Loucy (cell line): ENCODE data around the gene NRG3.

Experiments used
- H2AFZ ChIP-seq: fragments of 200-600 bp; sonication (generic); 2 replicates; pipeline ENCODE4 v1.6.0; 2016; ENCODE audit warnings: antibody characterized with exemption, mild to moderate bottlenecking, low read length, moderate library complexity
- H3F3A ChIP-seq: fragments of 200-600 bp; 2 replicates; pipeline ENCODE4 v1.6.0; 2016; ENCODE audit warnings: antibody characterized with exemption, low read depth, mild to moderate bottlenecking
- H3K27me3 ChIP-seq: fragments of 200-600 bp; sonication (generic); 2 replicates; pipeline ENCODE4 v1.6.1; 2014; ENCODE audit warnings: low read length, mild to moderate bottlenecking; ENCODE audit not compliant: insufficient read depth, poor library complexity, severe bottlenecking
- H3K36me3 ChIP-seq: fragments of 200-600 bp; sonication (generic); 2 replicates; pipeline ENCODE4 v1.6.1; 2016; ENCODE audit warnings: low read length; ENCODE audit not compliant: insufficient read depth
- H3K4me1 ChIP-seq: fragments of 200-600 bp; sonication (generic); 2 replicates; pipeline ENCODE4 v1.5.1; 2014; ENCODE audit warnings: low read length, mild to moderate bottlenecking; ENCODE audit not compliant: insufficient read depth, poor library complexity, severe bottlenecking
- H3K4me2 ChIP-seq: fragments of 200-600 bp; sonication (generic); 2 replicates; pipeline ENCODE4 v1.6.0; 2014; ENCODE audit warnings: antibody characterized with exemption, low read length, low read depth, mild to moderate bottlenecking; ENCODE audit not compliant: poor library complexity, severe bottlenecking
- H3K4me3 ChIP-seq: fragments of 200-600 bp; sonication (generic); 2 replicates; pipeline ENCODE4 v1.5.1; 2014; ENCODE audit warnings: low read length, mild to moderate bottlenecking, mixed read lengths; ENCODE audit not compliant: poor library complexity, severe bottlenecking
- H3K79me2 ChIP-seq: fragments of 200-600 bp; sonication (generic); 2 replicates; pipeline ENCODE4 v1.6.1; 2014; ENCODE audit warnings: low read length; ENCODE audit not compliant: insufficient read depth
- H3K9ac ChIP-seq: fragments of 200-600 bp; sonication (generic); 2 replicates; pipeline ENCODE4 v1.6.0; 2014; ENCODE audit warnings: mild to moderate bottlenecking, low read depth, low read length, moderate library complexity; ENCODE audit not compliant: poor library complexity, severe bottlenecking
- H3K9me2 ChIP-seq: fragments of 200-600 bp; sonication (generic); replicated peaks from 2 replicates; pipeline ENCODE4 v1.6.1; 2016; ENCODE audit warnings: low read depth, low read length, mixed read lengths
- H3K9me3 ChIP-seq: fragments of 200-600 bp; sonication (generic); 2 replicates; pipeline ENCODE4 v1.6.1; 2014; ENCODE audit warnings: mild to moderate bottlenecking, antibody characterized with exemption, low read length, low read depth; ENCODE audit not compliant: insufficient read depth
- H4K20me1 ChIP-seq: fragments of 200-600 bp; sonication (generic); 2 replicates; pipeline ENCODE4 v1.6.0; 2014; ENCODE audit warnings: antibody characterized with exemption, low read length, mild to moderate bottlenecking; ENCODE audit not compliant: insufficient read depth, poor library complexity, severe bottlenecking
- CTCF ChIP-seq: fragments of 200-600 bp; sonication (generic); conservative IDR thresholded peaks from 2 replicates; pipeline ENCODE4 v1.5.1; 2014; ENCODE audit warnings: mild to moderate bottlenecking, antibody characterized with exemption, low read length
- EZH2phosphoT487 ChIP-seq: fragments of 200-600 bp; IDR thresholded peaks from 2 replicates; pipeline ENCODE4 v1.6.1; 2018; ENCODE audit warnings: antibody characterized with exemption, mild to moderate bottlenecking, moderate library complexity, borderline replicate concordance

The NRG3 gene

DNA sequence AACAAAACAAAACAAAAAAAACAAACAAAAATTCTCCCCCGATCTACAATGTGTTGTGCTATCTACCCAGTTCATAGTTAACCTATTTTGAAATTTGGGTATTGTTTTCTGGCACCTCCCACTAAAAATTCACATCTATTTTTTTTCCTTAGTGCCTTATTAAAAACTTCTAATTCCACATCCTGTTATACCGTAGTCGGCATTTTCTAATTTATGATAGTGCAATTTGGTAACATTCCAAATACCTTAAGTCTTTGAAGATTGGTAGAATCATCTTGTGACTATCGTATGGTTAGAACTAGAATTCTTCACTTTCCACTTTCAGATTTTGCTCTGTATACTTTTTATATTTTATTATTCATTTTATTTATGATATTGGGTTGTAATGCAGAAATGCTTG lies 4.5 kb upstream of the NRG3 start:
- Histone ChIP-seq H3K9ac (no peak overlapping the region), H3K4me2 (no peak overlapping the region), H2AFZ (no peak overlapping the region), H3K79me2 (no peaks in the 10 kb centered on the region), H3K4me1 (no peaks in the 10 kb centered on the region), H3F3A (no peaks in the 10 kb centered on the region), H3K9me3 (no peaks in the 10 kb centered on the region), H3K36me3 (no peaks in the 10 kb centered on the region), H3K27me3 (no peaks in the 10 kb centered on the region), H4K20me1 (no peaks in the 10 kb centered on the region), H3K9me2 (no peaks in the 10 kb centered on the region), H3K4me3 (no peak overlapping the region)
- no peak for TF ChIP-seq CTCF
- TF ChIP-seq EZH2phosphoT487 = no peak

DNA sequence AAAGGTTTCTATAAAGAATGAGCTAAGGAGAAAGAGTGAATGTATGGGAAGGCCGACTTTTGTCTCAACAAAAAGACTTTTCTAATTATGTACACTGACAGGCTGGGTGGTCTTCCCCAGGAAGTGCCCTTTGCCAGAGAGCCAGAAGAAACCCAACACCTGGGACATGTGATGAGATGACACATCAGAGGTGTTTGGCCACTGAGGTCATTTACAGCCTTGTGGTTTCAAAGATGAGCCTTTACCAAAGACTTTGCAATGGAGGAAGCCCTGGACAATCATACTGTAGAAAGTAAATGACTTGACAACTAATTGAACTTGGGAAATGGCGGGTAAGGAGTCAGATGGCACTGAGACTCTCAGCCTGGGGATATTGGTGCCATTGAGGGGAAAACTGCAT lies 3.4 kb upstream of the NRG3 start:
- no peaks in the 10 kb centered on the region for H3K9me2 ChIP-seq
- no peaks in the 10 kb centered on the region for H3K27me3 ChIP-seq
- no peak overlapping the region for H3K4me2 ChIP-seq
- no peaks in the 10 kb centered on the region for H3K36me3 ChIP-seq
- H3F3A ChIP-seq = no peaks in the 10 kb centered on the region
- no peak overlapping the region for H3K4me3 ChIP-seq
- H2AFZ ChIP-seq = no peak overlapping the region
- no peaks in the 10 kb centered on the region for H3K79me2 ChIP-seq
- H3K4me1 ChIP-seq = no peaks in the 10 kb centered on the region
- no peaks in the 10 kb centered on the region for H3K9me3 ChIP-seq
- H3K9ac ChIP-seq = no peak overlapping the region
- TF ChIP-seq EZH2phosphoT487 = no peak
- no peak for TF ChIP-seq CTCF
- no peaks in the 10 kb centered on the region for H4K20me1 ChIP-seq

DNA sequence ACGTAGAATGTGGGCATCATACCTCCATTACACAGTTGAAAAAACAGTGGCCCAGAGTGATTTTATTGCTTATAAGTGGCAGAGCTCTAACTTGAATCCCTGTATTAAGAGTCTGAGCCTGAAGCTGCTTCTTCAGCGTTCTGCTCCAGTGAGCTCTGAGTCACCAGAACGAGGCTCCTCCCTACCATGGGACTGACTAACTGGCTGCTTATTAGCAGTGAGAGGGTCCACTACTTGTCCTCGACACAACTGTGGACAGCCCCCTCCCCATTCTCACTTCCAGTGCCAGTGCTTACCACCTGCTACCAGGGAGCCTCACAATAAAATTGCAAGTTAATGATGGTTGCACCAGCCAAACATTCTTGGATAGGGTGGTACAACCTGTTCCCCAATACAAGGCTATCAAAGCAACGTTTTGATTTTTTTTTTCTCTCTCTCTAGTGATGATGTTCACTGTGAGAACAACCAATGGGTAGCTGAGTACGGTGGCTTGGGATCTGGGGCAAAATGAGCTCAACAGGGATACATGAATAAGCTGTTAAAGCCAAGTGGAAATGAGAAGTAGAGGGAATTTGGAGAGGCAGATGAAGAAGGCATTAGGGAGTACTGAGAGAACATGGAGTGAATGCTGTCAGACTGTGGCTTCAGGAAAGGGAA lies 2.7 kb upstream of the NRG3 start:
- no peaks in the 10 kb centered on the region for H3K9me2 ChIP-seq
- no peaks in the 10 kb centered on the region for H3K79me2 ChIP-seq
- H3K9me3 ChIP-seq = no peaks in the 10 kb centered on the region
- H2AFZ ChIP-seq = no peak overlapping the region
- no peaks in the 10 kb centered on the region for H3F3A ChIP-seq
- no peaks in the 10 kb centered on the region for H4K20me1 ChIP-seq
- no peak overlapping the region for H3K4me2 ChIP-seq
- H3K4me1 ChIP-seq = no peaks in the 10 kb centered on the region
- H3K9ac ChIP-seq = no peak overlapping the region
- TF ChIP-seq CTCF = no peak
- TF ChIP-seq EZH2phosphoT487 = no peak
- no peak overlapping the region for H3K4me3 ChIP-seq
- H3K27me3 ChIP-seq = no peaks in the 10 kb centered on the region
- H3K36me3 ChIP-seq = no peaks in the 10 kb centered on the region
